Bronchial epithelial cell (primary cell): ENCODE measurements around the gene RAPGEF6. TPM values are rescaled to one million over a fixed set of nuclear protein-coding genes. Genes with fewer than 3 reads are reported as not detected.

ENCODE experiments used
- DNase-seq: peaks from one replicate; pipeline ENCODE4 v3.0.0-alpha.2; 2010; ENCODE audit warnings: low read depth
- FAIRE-seq: peaks from 2 replicates; lab custom pipeline; 2011; peaks lifted over from hg19 to GRCh38; lab: Jason Lieb, UNC
- H3K27me3 ChIP-seq: 2 replicates; pipeline ENCODE4 v1.5.1; 2011; ENCODE audit warnings: low read length; ENCODE audit not compliant: control insufficient read depth, insufficient read depth
- H3K36me3 ChIP-seq: 2 replicates; pipeline ENCODE4 v1.5.1; 2011; ENCODE audit warnings: low read length; ENCODE audit not compliant: control insufficient read depth, insufficient read depth
- H3K4me3 ChIP-seq: 2 replicates; pipeline ENCODE4 v1.5.1; 2011; ENCODE audit warnings: mild to moderate bottlenecking, low read depth, low read length, control low read depth
- total RNA-seq: library from RNA; depleted of rRNA; stranded (reverse); fragments of >200 nt; gene quantifications from 2 replicates; pipeline ENCODE4 v1.2.1, GENCODE V29; 2014
- TF ChIP-seq, protein P1 (sequence below): IDR thresholded peaks from 2 replicates; pipeline ENCODE4 v1.5.1; 2011; ENCODE audit warnings: mild to moderate bottlenecking, moderate library complexity, low read length, control low read depth, inconsistent platforms; ENCODE audit not compliant: insufficient read depth, severe bottlenecking

The RAPGEF6 gene
- total RNA-seq, 1 donor from 2014 or later, result 14.2 TPM

- TF ChIP-seq, protein P1, sequence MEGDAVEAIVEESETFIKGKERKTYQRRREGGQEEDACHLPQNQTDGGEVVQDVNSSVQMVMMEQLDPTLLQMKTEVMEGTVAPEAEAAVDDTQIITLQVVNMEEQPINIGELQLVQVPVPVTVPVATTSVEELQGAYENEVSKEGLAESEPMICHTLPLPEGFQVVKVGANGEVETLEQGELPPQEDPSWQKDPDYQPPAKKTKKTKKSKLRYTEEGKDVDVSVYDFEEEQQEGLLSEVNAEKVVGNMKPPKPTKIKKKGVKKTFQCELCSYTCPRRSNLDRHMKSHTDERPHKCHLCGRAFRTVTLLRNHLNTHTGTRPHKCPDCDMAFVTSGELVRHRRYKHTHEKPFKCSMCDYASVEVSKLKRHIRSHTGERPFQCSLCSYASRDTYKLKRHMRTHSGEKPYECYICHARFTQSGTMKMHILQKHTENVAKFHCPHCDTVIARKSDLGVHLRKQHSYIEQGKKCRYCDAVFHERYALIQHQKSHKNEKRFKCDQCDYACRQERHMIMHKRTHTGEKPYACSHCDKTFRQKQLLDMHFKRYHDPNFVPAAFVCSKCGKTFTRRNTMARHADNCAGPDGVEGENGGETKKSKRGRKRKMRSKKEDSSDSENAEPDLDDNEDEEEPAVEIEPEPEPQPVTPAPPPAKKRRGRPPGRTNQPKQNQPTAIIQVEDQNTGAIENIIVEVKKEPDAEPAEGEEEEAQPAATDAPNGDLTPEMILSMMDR, result no peak
- no peak for DNase-seq
- Histone ChIP-seq H3K36me3 (no peaks in the 10 kb centered on the region), H3K27me3 (no peaks in the 10 kb centered on the region), H3K4me3 (peak overlapping the region; percentile 86)
- no peak for FAIRE-seq
Observed at GRCh38 chr5:131635684-131636572, 899 bp upstream of the RAPGEF6 start.

- Histone ChIP-seq H3K36me3 (no peaks in the 10 kb centered on the region), H3K4me3 (peak overlapping the region; percentile 86), H3K27me3 (no peaks in the 10 kb centered on the region)
- no peak for FAIRE-seq
- DNase-seq, result peak; percentile 38
- TF ChIP-seq, protein P1, result peak; percentile 12
Observed at GRCh38 chr5:131634666-131634995, 398 bp downstream of the RAPGEF6 start.

DNA sequence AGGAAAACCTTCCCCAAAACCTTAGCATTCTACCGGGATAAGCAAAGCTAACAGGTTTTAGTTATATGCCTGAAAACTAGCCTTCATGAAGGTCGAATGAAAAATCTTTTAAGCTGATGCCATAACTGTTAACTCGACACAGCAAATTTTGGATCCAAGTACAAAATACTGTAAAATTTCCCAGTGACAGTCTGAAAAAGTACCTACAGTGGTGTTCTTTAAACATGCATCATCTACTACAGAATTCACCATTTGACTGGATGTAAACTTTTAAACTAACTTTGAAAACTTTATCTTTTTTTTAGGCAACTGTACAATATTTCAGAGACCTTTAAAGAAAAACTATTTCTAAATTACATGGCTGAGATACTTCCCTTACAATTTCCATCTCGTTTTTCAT, 791 bp downstream of the RAPGEF6 start:
- FAIRE-seq (no peak), DNase-seq (no peak)
- no peaks in the 10 kb centered on the region for H3K27me3 ChIP-seq
- TF ChIP-seq, protein P1, result no peak
- H3K4me3 ChIP-seq, result peak overlapping the region; percentile 86
- no peaks in the 10 kb centered on the region for H3K36me3 ChIP-seq

DNA sequence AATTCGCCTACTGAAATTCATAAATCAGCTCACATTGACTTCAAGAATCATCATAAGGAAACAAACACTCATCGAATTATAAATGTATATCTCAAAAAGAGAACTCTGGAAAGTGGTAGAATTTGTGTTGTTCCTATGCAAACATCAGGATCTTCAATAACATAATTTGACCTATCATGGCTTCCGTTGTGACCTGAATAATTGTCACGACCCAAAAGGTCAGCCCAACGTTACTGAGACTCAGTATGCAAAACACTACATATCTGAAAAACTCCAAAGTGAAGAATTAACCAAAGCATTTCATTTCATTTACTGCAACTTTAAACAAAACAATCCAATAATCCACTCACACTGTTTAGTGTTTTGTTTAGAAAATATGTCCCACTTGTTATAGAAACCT, 1.2 kb downstream of the RAPGEF6 start:
- no peak for FAIRE-seq
- H3K4me3 ChIP-seq, result peak overlapping the region; percentile 86
- H3K27me3 ChIP-seq, result no peaks in the 10 kb centered on the region
- TF ChIP-seq, protein P1, result no peak
- no peak for DNase-seq
- no peaks in the 10 kb centered on the region for H3K36me3 ChIP-seq

- no peak for FAIRE-seq
Observed at GRCh38 chr5:131630963-131631350, 4.1 kb downstream of the RAPGEF6 start.

More at GRCh38 chr5:131630963-131631350, 4.1 kb downstream of the RAPGEF6 start:
- peak; percentile 25 for DNase-seq
- Histone ChIP-seq H3K36me3 (no peaks in the 10 kb centered on the region), H3K4me3 (no peak overlapping the region), H3K27me3 (no peaks in the 10 kb centered on the region)
- TF ChIP-seq, protein P1, result no peak
